ENCODE results near the gene C10orf67.

- no peak for TF ChIP-seq CTCF (conservative IDR thresholded peaks at IDR 0.05; ENCODE audit: low read depth, low read length)
- TF ChIP-seq EZH2 (IDR thresholded peaks at IDR 0.05; ENCODE audit: low read length, unreplicated experiment), result no peak
- TF ChIP-seq EZH2phosphoT487 (IDR thresholded peaks at IDR 0.05; ENCODE audit: borderline replicate concordance, low read length), result no peak
Measured at GRCh38 chr10:23174074-23174976, 170.3 kb downstream of the C10orf67 start.
